Upper lobe of left lung (tissue), 4 donors: Measurements from ENCODE around the gene MAD1L1.

ENCODE experiments used
- EP300 ChIP-seq, 4 donors: sonication (generic); formaldehyde crosslinking; IDR thresholded peaks; one replicate each; pipeline ENCODE4 v1.5.1; 2017; ENCODE audit warnings: antibody characterized with exemption in 4 of 4, control low read depth in 2 of 4
- POLR2A ChIP-seq, 4 donors: fragments of 450-650 bp; IDR thresholded peaks; one replicate each; pipeline ENCODE4 v1.5.1; 2016 to 2017; ENCODE audit warnings: antibody characterized with exemption in 4 of 4, mild to moderate bottlenecking in 2 of 4
- POLR2AphosphoS5 ChIP-seq, 2 donors: sonication (generic); formaldehyde crosslinking; IDR thresholded peaks; one replicate each; pipeline ENCODE4 v1.5.1; 2017; ENCODE audit warnings: antibody characterized with exemption in 2 of 2
- TF ChIP-seq, protein P1 (sequence below), 6 experiments: fragments of 450-650 bp in 4 of 6; fragments of 200-600 bp in 2 of 6; sonication (generic) in 2 of 6; IDR thresholded peaks; one replicate each; pipeline ENCODE4 v1.5.1; 2016 to 2019; ENCODE audit warnings: antibody characterized with exemption in 6 of 6

DNA sequence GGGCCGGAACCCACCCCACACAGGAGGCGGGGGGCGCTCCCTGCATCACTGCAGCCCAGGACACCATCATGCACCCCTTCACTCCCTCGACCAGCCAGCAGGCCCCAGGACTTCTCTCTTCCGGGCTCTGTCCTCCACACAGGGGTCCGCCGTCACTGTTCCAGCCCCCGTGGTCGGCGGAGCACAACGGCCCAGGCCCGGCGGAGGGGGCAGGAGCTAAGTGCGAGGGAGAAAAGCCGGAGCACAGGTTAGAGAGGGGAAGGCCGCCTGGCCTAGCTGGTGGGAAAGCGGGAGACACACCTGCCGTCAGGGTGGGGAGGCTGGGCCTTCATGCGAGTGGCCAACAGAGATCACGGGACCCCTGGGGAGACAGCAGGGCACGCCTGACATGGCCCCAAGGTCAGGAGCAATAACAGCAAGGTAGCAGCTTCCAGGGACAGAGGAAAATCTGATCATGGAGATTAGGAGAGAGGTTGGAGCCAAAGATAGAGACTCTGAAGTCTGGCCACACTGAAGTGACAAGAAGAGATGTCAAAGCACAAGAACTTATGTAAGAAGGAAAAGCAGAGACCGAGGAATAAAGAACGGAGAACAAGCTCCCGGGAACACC, 151.1 kb downstream of the MAD1L1 start:
- TF ChIP-seq, protein P1, sequence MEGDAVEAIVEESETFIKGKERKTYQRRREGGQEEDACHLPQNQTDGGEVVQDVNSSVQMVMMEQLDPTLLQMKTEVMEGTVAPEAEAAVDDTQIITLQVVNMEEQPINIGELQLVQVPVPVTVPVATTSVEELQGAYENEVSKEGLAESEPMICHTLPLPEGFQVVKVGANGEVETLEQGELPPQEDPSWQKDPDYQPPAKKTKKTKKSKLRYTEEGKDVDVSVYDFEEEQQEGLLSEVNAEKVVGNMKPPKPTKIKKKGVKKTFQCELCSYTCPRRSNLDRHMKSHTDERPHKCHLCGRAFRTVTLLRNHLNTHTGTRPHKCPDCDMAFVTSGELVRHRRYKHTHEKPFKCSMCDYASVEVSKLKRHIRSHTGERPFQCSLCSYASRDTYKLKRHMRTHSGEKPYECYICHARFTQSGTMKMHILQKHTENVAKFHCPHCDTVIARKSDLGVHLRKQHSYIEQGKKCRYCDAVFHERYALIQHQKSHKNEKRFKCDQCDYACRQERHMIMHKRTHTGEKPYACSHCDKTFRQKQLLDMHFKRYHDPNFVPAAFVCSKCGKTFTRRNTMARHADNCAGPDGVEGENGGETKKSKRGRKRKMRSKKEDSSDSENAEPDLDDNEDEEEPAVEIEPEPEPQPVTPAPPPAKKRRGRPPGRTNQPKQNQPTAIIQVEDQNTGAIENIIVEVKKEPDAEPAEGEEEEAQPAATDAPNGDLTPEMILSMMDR (IDR thresholded peaks at IDR 0.05): no peak
- TF ChIP-seq POLR2A (IDR thresholded peaks at IDR 0.05): no peak
- no peak for TF ChIP-seq EP300 (IDR thresholded peaks at IDR 0.05)
- TF ChIP-seq POLR2AphosphoS5 (IDR thresholded peaks at IDR 0.05): no peak
